GM21360 (cell line): ENCODE measurements around the gene TMPRSS4.

Source experiments
- ATAC-seq: cut with Tn5 transposase; IDR thresholded peaks from one replicate; pipeline ENCODE4 v1.9.1; 2021; ENCODE audit warnings: mild to moderate bottlenecking, moderate library complexity; ENCODE audit not compliant: unreplicated experiment

TMPRSS4 gene

DNA sequence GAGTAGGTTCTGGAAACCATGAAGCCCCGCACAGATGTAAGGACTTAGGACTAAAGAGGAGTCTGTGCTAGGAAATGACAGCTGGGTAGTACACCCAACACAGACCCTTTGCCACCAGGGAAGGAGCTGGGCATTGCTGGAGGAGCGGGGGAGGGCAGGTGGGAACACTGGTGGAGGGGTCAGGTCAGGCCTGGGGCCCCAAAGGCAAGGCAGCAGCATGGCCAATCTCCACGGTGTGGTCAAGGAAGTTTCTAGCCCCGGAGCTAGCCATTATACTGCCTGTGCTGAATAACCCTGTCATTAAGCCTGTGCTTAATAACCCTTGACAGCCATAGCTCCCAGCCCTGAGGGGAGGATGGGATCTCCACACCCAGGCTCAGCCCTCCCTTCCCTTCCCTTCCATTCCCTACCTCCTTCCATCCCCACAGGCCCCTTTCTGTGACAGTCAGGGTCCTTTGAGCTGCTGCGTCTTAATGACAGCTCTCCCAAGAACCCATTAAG is 2.1 kb downstream of the TMPRSS4 start:
- ATAC-seq = no peak

GRCh38 chr11:118079491-118079890 is 2.6 kb downstream of the TMPRSS4 start:
- no peak for ATAC-seq

GRCh38 chr11:118080296-118080695 is 3.4 kb downstream of the TMPRSS4 start:
- ATAC-seq = no peak

GRCh38 chr11:118081241-118081958 is 4.5 kb downstream of the TMPRSS4 start:
- no peak for ATAC-seq

DNA sequence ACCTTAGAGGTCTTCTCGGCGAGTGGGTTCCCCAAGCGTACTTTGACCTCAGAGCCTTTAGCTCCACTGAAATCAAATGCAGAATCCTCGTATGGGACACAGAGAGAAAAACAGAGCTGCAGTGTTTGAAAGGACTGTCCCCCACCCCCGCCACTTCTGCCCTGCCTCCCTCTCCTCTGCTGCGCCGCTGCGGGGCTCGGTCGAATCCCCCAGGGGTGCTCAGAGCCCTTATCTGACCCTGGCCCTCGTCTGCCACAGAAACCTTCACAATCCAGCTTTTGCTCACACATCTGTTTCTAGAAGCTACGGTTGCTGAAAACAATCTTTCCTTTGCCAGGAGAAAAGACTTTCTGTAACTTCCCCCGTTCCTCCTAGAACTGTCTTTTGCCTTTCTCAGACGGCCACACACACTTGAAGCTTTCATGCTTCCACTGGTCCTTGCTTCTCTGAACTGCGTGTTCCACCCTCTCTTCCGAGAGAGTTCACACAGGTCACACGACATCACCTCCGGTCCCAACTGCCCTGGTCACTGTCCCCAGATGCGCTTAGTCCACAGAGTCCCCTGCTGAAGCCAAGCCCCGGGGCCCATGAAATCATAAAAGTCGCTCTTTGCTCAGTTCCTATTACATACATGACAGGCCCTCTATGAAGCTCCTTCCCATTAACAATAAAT is 6.1 kb downstream of the TMPRSS4 start:
- no peak for ATAC-seq

GRCh38 chr11:118084247-118084646 is 7.4 kb downstream of the TMPRSS4 start:
- ATAC-seq = no peak

DNA sequence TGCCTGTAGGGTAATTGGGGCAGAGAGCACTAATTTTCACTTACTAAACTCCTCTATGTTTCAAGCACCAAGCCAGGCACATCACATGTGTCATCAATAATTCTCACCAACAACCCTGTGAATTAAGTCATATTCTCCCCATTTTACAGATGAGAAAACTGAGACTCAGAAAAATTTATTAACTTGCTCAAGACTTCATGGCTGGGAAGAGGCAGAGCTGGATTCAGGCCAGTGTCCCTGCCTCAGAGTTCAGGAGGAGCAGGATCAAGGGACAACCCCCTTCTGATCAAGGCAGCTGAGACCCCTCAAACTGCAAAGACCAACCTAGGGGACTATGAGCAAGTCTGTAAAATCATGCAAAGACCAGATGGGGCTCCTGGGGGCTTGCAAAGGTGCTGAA is 7.8 kb downstream of the TMPRSS4 start:
- no peak for ATAC-seq

- ATAC-seq = no peak
These were observed 10.3 kb downstream of the TMPRSS4 start, which contains the start of gene SMIM35 for GRCh38 chr11:118086913-118087768. TSS of gene SMIM35 (minus strand) at chr11:118086963. CDS start at chr11:118086757, 206 bp downstream.

- no peak for ATAC-seq
These were observed 11.1 kb downstream of the TMPRSS4 start for GRCh38 chr11:118087931-118088330.

- no peak for ATAC-seq
These were observed 11.7 kb downstream of the TMPRSS4 start for GRCh38 chr11:118088531-118088930.

GRCh38 chr11:118090545-118091162 is 13.8 kb downstream of the TMPRSS4 start:
- no peak for ATAC-seq

DNA sequence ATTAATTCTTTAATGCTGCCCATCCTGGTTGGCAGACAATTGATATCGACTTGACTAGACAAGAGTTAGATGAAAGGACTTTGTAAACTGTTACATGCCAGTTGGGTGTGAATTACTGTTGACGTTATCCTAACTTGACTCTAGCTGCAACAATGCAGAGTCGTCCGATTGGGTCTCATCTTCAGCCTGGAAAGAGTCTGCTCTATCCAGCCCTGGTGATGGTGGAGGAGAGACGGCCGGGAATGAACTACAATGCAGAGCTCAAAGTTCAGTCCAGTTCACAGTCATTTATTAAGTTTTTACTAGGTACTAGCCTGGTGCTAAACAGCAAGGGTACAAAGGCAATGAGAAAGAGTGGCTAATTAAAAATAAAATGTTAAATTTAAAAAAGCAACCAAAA is 14.8 kb downstream of the TMPRSS4 start:
- ATAC-seq = no peak

GRCh38 chr11:118092907-118093571 is 16.2 kb downstream of the TMPRSS4 start:
- no peak for ATAC-seq

DNA sequence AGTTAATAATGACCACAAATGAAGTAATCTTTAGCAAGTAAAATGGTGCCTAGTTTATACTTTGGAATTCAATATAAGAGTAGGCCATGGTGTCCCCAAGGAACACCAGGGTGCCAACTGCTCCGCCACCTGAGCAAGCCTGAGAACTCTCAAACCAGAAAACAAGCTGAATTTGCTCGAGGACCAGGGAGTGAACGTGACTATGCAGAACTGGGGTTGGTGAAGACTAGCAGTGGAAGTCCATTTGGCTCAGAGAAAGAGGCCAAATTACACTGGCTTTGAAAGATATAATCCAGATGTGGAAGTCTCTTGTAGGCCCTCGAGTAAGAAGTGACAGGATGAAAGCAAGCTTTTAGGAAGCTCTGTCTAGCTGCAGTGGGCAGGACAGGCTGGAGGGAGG is 18.6 kb downstream of the TMPRSS4 start:
- no peak for ATAC-seq

GRCh38 chr11:118095967-118096367 is 19.1 kb downstream of the TMPRSS4 start:
- ATAC-seq = no peak

GRCh38 chr11:118098996-118099837 is 22.3 kb downstream of the TMPRSS4 start:
- no peak for ATAC-seq

- ATAC-seq = no peak
These were observed 23.1 kb downstream of the TMPRSS4 start for GRCh38 chr11:118099838-118100556.

GRCh38 chr11:118100691-118101232 is 23.9 kb downstream of the TMPRSS4 start:
- no peak for ATAC-seq
